G401 (cell line): ENCODE measurements around the gene PLA2G12A. TPM values are rescaled to one million over a fixed set of nuclear protein-coding genes. Genes with fewer than 3 reads are reported as not detected.

Experiments used
- DNase-seq: peaks from one replicate; pipeline ENCODE4 v3.0.0-alpha.2; 2015; ENCODE audit warnings: low spot score
- in situ Hi-C: cut with HindIII; loops from 2 replicates; pipeline ENCODE4 v1.10.0; 2016; ENCODE audit warnings: low sequenced_read_pairs, mixed read lengths
- total RNA-seq: library from RNA; depleted of rRNA; stranded (reverse); fragments of >200 nt; shearing (Covaris generic); gene quantifications from 2 replicates; pipeline ENCODE4 v1.2.3, GENCODE V29; 2014; rRNA removed

PLA2G12A gene
- 13.8 and 23.5 TPM in 2 replicates for total RNA-seq

GRCh38 chr4:109729718-109730618 is at the start of gene PLA2G12A:
Gene PLA2G12A, minus strand, starts transcription at chr4:109730070. Its CDS starts 261 bp downstream, at chr4:109729809.
- in situ Hi-C loops: no loop called here
- DNase-seq: peak; percentile 82

GRCh38 chr4:109764789-109765402 is 35.0 kb upstream of the PLA2G12A start:
- in situ Hi-C loops: no loop called here

GRCh38 chr4:109764376-109764775 is 34.5 kb upstream of the PLA2G12A start:
- DNase-seq: no peak
- in situ Hi-C loops: no loop called here

More at GRCh38 chr4:109764789-109765402, 35.0 kb upstream of the PLA2G12A start:
- no peak for DNase-seq

- DNase-seq: no peak
- in situ Hi-C loops: no loop called here
Observed at GRCh38 chr4:109760682-109761081, 30.8 kb upstream of the PLA2G12A start.

- DNase-seq: no peak
- in situ Hi-C loops: no loop called here
Observed at GRCh38 chr4:109755656-109756055, 25.8 kb upstream of the PLA2G12A start.

- in situ Hi-C loops: no loop called here
Observed at GRCh38 chr4:109754093-109754857, 24.4 kb upstream of the PLA2G12A start.

GRCh38 chr4:109752525-109752924 is 22.7 kb upstream of the PLA2G12A start:
- no peak for DNase-seq
- in situ Hi-C loops: no loop called here

More at GRCh38 chr4:109754093-109754857, 24.4 kb upstream of the PLA2G12A start:
- no peak for DNase-seq

GRCh38 chr4:109751852-109752251 is 22.0 kb upstream of the PLA2G12A start:
- no peak for DNase-seq
- in situ Hi-C loops: no loop called here

GRCh38 chr4:109750652-109751244 is 20.9 kb upstream of the PLA2G12A start:
- DNase-seq: no peak
- in situ Hi-C loops: no loop called here

GRCh38 chr4:109749388-109750082 is 19.7 kb upstream of the PLA2G12A start:
- in situ Hi-C loops: no loop called here
- no peak for DNase-seq

GRCh38 chr4:109748114-109748513 is 18.2 kb upstream of the PLA2G12A start:
- no peak for DNase-seq
- in situ Hi-C loops: no loop called here

GRCh38 chr4:109746728-109747127 is 16.9 kb upstream of the PLA2G12A start:
- in situ Hi-C loops: no loop called here

GRCh38 chr4:109745830-109746229 is 16.0 kb upstream of the PLA2G12A start:
- in situ Hi-C loops: no loop called here
- DNase-seq: no peak

More at GRCh38 chr4:109746728-109747127, 16.9 kb upstream of the PLA2G12A start:
- no peak for DNase-seq

- in situ Hi-C loops: no loop called here
Observed at GRCh38 chr4:109739547-109739946, 9.7 kb upstream of the PLA2G12A start.

GRCh38 chr4:109738104-109738872 is 8.4 kb upstream of the PLA2G12A start:
- in situ Hi-C loops: no loop called here
- no peak for DNase-seq

More at GRCh38 chr4:109739547-109739946, 9.7 kb upstream of the PLA2G12A start:
- DNase-seq: no peak

GRCh38 chr4:109735566-109736365 is 5.9 kb upstream of the PLA2G12A start:
- in situ Hi-C loops: no loop called here
- DNase-seq: no peak

- in situ Hi-C loops: no loop called here
- no peak for DNase-seq
Observed at GRCh38 chr4:109733728-109734127, 3.9 kb upstream of the PLA2G12A start.
